ENCODE measurements around the gene SLC39A5. TPM values are rescaled to one million over a fixed set of nuclear protein-coding genes. Genes with fewer than 3 reads are reported as not detected.
"Not testable (repeated sequence)": the region's sequence is repeated elsewhere in the genome, so short reads cannot be mapped to it uniquely, and the experiment has no call there.

SLC39A5 gene
- total RNA-seq, 6 experiments from 2014 or later = 0.10 TPM; not detected in 5

GRCh38 chr12:56266693-56267442, 37.0 kb downstream of the SLC39A5 start, which contains the start of gene COQ10A:
TSS of gene COQ10A (plus strand) at chr12:56266942. CDS start at chr12:56267119, 177 bp downstream.
- no peaks in the 10 kb centered on the region for H3K9me3 Mint-ChIP-seq
- H3K27me3 Mint-ChIP-seq (ENCODE audit: insufficient read depth) = peaks cover 4% of the 10 kb centered on the region
- peak; percentile 87 for DNase-seq
- TF ChIP-seq CTCF (IDR thresholded peaks at IDR 0.05) = peak; percentile 87
- peaks cover 28% of the 10 kb centered on the region for H3K4me1 Mint-ChIP-seq (ENCODE audit: low read depth)
- peak within 1 kb of the TSS; percentile 97 for H3K4me3 Mint-ChIP-seq
- peak within 1 kb of the TSS; percentile 95 for H3K27ac Mint-ChIP-seq
- H3K36me3 Mint-ChIP-seq (ENCODE audit: low read depth) = peaks cover 3% of the 10 kb centered on the region

- no peak for DNase-seq
- H3K27me3 Mint-ChIP-seq (ENCODE audit: insufficient read depth) = peaks cover 4% of the 10 kb centered on the region
- H3K4me3 Mint-ChIP-seq = peak overlapping the region; percentile 97
- no peaks in the 10 kb centered on the region; the same call in 1 of the 2 replicates for H3K36me3 Mint-ChIP-seq (ENCODE audit: low read depth)
- peak overlapping the region; percentile 22 for H3K27ac Mint-ChIP-seq
- no peak for TF ChIP-seq CTCF (IDR thresholded peaks at IDR 0.05)
- H3K9me3 Mint-ChIP-seq = no peaks in the 10 kb centered on the region
- peaks cover 23% of the 10 kb centered on the region for H3K4me1 Mint-ChIP-seq (ENCODE audit: low read depth)
Measured at GRCh38 chr12:56267443-56268071, 37.7 kb downstream of the SLC39A5 start.

- Mint-ChIP-seq H3K4me3 (no peak overlapping the region), H3K27ac (peak overlapping the region; percentile 14; the same call in 1 of the 2 replicates), H3K4me1 (ENCODE audit: low read depth) (peaks cover 17% of the 10 kb centered on the region), H3K36me3 (ENCODE audit: low read depth) (peaks cover 22% of the 10 kb centered on the region), H3K27me3 (ENCODE audit: insufficient read depth) (peaks cover 2% of the 10 kb centered on the region), H3K9me3 (no peaks in the 10 kb centered on the region)
- TF ChIP-seq CTCF (IDR thresholded peaks at IDR 0.05) = peak; percentile 69
- peak; percentile 35 for DNase-seq
Measured at GRCh38 chr12:56271031-56271430, 41.2 kb downstream of the SLC39A5 start.

GRCh38 chr12:56272468-56272867, 42.6 kb downstream of the SLC39A5 start:
- H3K27me3 Mint-ChIP-seq (ENCODE audit: insufficient read depth); H3K27ac Mint-ChIP-seq; H3K9me3 Mint-ChIP-seq; DNase-seq; H3K4me1 Mint-ChIP-seq (ENCODE audit: low read depth); H3K4me3 Mint-ChIP-seq: not testable (repeated sequence)
- peaks cover 24% of the 10 kb centered on the region for H3K36me3 Mint-ChIP-seq (ENCODE audit: low read depth)

GRCh38 chr12:56274299-56274698, 44.4 kb downstream of the SLC39A5 start:
- DNase-seq = no peak
- no peak for TF ChIP-seq CTCF (IDR thresholded peaks at IDR 0.05)
- Mint-ChIP-seq H3K27me3 (ENCODE audit: insufficient read depth) (peaks cover 1% of the 10 kb centered on the region; the same call in 1 of the 2 replicates), H3K4me3 (no peak overlapping the region), H3K36me3 (ENCODE audit: low read depth) (peaks cover 24% of the 10 kb centered on the region), H3K9me3 (no peaks in the 10 kb centered on the region), H3K4me1 (ENCODE audit: low read depth) (no peaks in the 10 kb centered on the region), H3K27ac (no peak overlapping the region)

- no peak for TF ChIP-seq CTCF (IDR thresholded peaks at IDR 0.05)
- no peak for DNase-seq
- Mint-ChIP-seq H3K4me1 (ENCODE audit: low read depth) (no peaks in the 10 kb centered on the region), H3K36me3 (ENCODE audit: low read depth) (peaks cover 41% of the 10 kb centered on the region), H3K9me3 (no peaks in the 10 kb centered on the region), H3K27me3 (ENCODE audit: insufficient read depth) (no peaks in the 10 kb centered on the region; the same call in 1 of the 2 replicates), H3K27ac (no peak overlapping the region), H3K4me3 (no peak overlapping the region)
Measured at GRCh38 chr12:56278905-56279304, 49.1 kb downstream of the SLC39A5 start.
